GM18868 (cell line): ENCODE measurements around the gene ZSCAN21.
A peak's percentile ranks its signal among the peaks of the same experiment; 100 is the strongest.

ENCODE experiments used
- ATAC-seq: cut with Tn5 transposase; IDR thresholded peaks from one replicate; pipeline ENCODE4 v1.9.1; 2021; ENCODE audit warnings: mild to moderate bottlenecking, moderate library complexity; ENCODE audit not compliant: unreplicated experiment

The ZSCAN21 gene

GRCh38 chr7:100095289-100095688, 45.7 kb downstream of the ZSCAN21 start:
- ATAC-seq: no peak

- ATAC-seq: no peak
These were observed 46.1 kb downstream of the ZSCAN21 start for GRCh38 chr7:100095704-100096103.

GRCh38 chr7:100098913-100099312, 49.3 kb downstream of the ZSCAN21 start:
- ATAC-seq: no peak

- ATAC-seq: no peak
These were observed 49.9 kb downstream of the ZSCAN21 start for GRCh38 chr7:100099452-100099851.

GRCh38 chr7:100100420-100101015, 50.9 kb downstream of the ZSCAN21 start:
- peak; percentile 64 for ATAC-seq

- peak; percentile 82 for ATAC-seq
These were observed 51.7 kb downstream of the ZSCAN21 start, which contains the start of the genes AP4M1 and MCM7 for GRCh38 chr7:100101016-100101862. Gene AP4M1, plus strand, starts transcription at chr7:100101643. Its CDS starts 72 bp downstream, at chr7:100101715. Gene MCM7, minus strand, starts transcription at chr7:100101397. Its CDS starts 103 bp downstream, at chr7:100101294.

GRCh38 chr7:100102950-100103840, 53.6 kb downstream of the ZSCAN21 start:
- ATAC-seq: no peak

GRCh38 chr7:100105534-100105933, 56.0 kb downstream of the ZSCAN21 start:
- no peak for ATAC-seq

GRCh38 chr7:100106633-100107032, 57.1 kb downstream of the ZSCAN21 start:
- no peak for ATAC-seq

GRCh38 chr7:100107125-100107737, 57.7 kb downstream of the ZSCAN21 start:
- ATAC-seq: no peak

- ATAC-seq: no peak
These were observed 58.3 kb downstream of the ZSCAN21 start for GRCh38 chr7:100107890-100108289.

- ATAC-seq: no peak
These were observed 60.1 kb downstream of the ZSCAN21 start for GRCh38 chr7:100109521-100110163.

GRCh38 chr7:100111156-100111555, 61.6 kb downstream of the ZSCAN21 start:
- no peak for ATAC-seq

- no peak for ATAC-seq
These were observed 62.3 kb downstream of the ZSCAN21 start for GRCh38 chr7:100111914-100112313.
